Measurements from ENCODE around the gene PKHD1.

The PKHD1 gene

DNA sequence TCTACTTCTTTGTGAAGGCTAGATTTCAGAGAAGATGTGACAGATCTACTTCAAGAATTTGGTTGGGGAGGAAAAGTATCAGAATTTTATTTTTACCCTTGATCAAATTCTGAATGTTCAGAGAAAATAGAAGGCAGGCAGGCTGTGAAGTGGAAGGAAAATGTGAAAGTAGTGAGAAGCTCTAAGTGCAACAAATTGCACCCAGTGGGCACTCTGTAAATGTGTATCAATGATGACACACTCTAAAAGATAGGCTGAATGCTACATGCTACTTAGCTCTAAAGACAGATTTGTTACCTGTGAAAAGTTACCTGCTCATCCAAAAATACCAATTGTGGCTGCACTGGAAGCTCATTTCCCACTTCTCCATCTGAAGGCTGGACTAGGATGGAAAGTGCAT is 438.6 kb downstream of the PKHD1 start:
- H3K4me3 ChIP-seq (ENCODE audit: low read depth, low read length) = no peak overlapping the region

GRCh38 chr6:51648236-51648635 is 439.2 kb downstream of the PKHD1 start:
- H3K4me3 ChIP-seq (ENCODE audit: low read depth, low read length) = no peak overlapping the region

GRCh38 chr6:51644426-51644825 is 443.0 kb downstream of the PKHD1 start:
- H3K4me3 ChIP-seq (ENCODE audit: low read depth, low read length) = no peak overlapping the region

DNA sequence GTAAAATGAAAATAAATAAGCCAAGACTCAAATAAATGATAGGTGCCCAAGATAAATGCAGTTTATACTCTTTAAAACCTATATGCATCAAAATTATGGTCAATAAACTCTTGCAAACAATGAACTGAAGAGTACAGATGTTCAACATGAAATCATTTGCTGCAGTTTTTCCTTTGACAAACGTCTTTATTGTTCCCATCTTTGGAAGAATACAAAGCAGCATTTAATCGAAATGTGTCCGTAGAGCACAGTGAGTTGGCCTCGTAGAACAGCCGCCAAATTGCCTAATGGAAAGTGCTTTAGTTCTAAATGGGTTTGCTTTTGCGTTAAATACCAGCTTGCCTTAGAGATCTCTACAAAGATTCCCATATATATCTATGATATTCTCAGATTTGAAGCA is 447.4 kb downstream of the PKHD1 start:
- H3K4me3 ChIP-seq (ENCODE audit: low read depth, low read length) = no peak overlapping the region

DNA sequence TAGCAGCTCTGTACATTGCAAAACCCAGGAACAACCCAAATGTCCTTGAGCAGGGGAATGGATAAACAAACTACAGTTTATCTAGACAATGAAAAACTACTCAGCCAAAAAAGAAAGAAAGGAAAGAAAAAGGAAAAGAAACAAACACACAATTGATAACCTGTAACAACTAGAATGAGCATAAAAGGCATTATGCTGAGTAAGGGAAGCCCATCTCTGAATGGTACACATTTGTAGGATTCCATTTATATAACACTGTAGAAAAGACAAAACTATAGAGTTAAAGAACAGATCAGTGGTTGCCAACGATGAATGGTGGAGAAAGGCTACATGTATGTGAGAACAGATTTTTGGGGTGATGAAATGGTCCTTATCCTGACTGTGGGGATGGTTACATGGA is 454.0 kb downstream of the PKHD1 start:
- H3K4me3 ChIP-seq (ENCODE audit: low read depth, low read length) = no peak overlapping the region

GRCh38 chr6:51630011-51630410 is 457.4 kb downstream of the PKHD1 start:
- no peak overlapping the region for H3K4me3 ChIP-seq (ENCODE audit: low read depth, low read length)

DNA sequence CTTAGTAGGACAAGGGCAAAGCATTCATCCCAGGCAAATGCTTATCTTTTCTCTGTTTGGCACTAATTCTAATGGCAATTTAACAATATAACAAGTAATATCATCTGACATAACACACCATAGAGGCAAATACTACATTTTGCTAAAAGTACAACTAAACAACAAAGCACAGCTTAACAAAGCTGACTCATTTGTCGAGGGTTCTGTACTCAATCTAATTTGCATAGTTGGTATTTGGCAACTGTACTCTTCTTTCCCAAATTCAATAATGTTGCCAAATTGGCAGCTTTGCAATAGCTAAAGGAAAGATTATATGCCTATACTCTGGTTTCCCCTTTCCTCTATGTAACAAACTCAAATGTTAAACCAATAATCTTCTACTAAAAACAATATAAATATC is 461.0 kb downstream of the PKHD1 start:
- no peak overlapping the region for H3K4me3 ChIP-seq (ENCODE audit: low read depth, low read length)

GRCh38 chr6:51625566-51625965 is 461.8 kb downstream of the PKHD1 start:
- no peak overlapping the region for H3K4me3 ChIP-seq (ENCODE audit: low read depth, low read length)

GRCh38 chr6:51620971-51621370 is 466.4 kb downstream of the PKHD1 start:
- no peak overlapping the region for H3K4me3 ChIP-seq (ENCODE audit: low read depth, low read length)

GRCh38 chr6:51619042-51619799 is 468.2 kb downstream of the PKHD1 start:
- no peak overlapping the region for H3K4me3 ChIP-seq (ENCODE audit: low read depth, low read length)

DNA sequence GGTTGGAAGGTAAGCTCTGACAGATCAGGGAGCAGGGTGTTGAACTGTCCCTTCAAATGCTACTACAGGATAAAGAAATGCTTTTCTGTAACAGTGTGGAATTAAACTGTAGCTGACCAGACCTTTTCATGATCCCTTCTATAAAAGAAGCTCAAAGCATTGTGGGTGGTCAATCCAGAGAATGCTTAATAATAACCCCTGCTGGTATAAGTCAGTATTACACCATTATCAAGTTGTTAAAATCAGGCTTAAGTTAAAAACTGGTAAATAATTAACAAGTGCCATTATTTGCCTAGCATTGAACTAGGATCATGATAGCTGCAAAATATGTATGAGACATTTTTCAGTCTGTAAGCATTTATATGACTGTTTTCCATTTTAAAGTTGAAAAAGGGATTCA is 468.9 kb downstream of the PKHD1 start:
- no peak overlapping the region for H3K4me3 ChIP-seq (ENCODE audit: low read depth, low read length)

DNA sequence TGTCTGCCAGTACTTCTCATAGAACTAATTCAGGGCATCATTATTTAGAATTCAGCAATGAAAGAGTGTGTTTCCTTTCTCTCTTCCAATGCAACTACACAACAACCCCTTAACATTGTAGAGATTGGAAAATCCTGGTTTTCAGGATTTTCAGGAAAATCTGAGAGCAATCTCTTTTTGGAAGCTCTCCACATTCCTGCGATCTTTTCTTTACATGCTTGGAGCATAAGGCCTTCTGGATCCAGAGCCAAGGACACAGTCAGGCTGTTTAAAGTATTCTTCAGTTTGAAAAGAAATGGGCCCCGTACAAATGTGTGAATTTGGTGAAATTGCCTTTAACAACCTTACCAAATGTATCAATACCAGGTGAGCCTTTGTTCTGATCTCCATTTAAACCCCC is 469.7 kb downstream of the PKHD1 start:
- no peak overlapping the region for H3K4me3 ChIP-seq (ENCODE audit: low read depth, low read length)

- no peak overlapping the region for H3K4me3 ChIP-seq (ENCODE audit: low read depth, low read length)
These were observed 471.2 kb downstream of the PKHD1 start for GRCh38 chr6:51616243-51616642.

GRCh38 chr6:51614725-51615124 is 472.7 kb downstream of the PKHD1 start:
- no peak overlapping the region for H3K4me3 ChIP-seq (ENCODE audit: low read depth, low read length)

DNA sequence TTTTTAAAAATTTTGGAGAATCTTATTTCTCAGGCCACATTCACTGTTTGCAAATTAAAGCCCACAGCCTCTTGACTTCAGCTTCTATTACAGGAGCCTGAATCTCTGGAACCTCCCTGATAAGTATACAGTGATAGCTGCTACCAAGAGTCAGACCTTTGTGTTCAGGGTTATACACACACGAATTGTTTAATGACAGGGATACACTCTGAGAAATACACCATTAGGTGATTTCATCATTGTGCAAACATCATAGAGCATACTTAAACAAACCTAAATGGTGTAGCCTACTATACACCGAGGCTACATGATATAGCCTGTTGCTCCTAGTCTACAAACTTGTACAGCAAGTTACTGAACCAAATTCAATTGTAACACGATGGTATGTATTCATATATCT is 473.9 kb downstream of the PKHD1 start:
- no peak overlapping the region for H3K4me3 ChIP-seq (ENCODE audit: low read depth, low read length)

GRCh38 chr6:51608932-51609331 is 478.5 kb downstream of the PKHD1 start:
- no peak overlapping the region for H3K4me3 ChIP-seq (ENCODE audit: low read depth, low read length)

GRCh38 chr6:51608383-51608782 is 479.0 kb downstream of the PKHD1 start:
- H3K4me3 ChIP-seq (ENCODE audit: low read depth, low read length) = no peak overlapping the region

DNA sequence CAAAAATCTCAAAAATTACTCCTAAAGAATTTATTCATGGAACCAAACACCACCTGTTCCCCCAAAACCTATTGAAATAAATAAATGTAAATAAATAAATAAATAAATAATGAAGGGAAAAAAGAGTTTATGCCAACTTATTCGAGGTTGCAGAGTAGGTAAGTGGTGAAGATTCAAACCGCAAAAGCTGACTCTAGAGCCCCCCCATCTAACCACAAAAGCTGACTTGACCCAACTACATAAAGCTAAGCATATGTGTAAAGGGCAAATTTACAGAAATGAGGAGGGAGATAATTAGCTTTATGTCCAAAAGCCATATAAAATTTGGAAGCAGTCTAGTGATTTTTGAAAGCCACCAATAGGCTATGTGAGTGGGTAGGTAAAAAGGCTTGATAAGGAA is 486.9 kb downstream of the PKHD1 start:
- H3K4me3 ChIP-seq (ENCODE audit: low read depth, low read length) = no peak overlapping the region

GRCh38 chr6:51598171-51598570 is 489.2 kb downstream of the PKHD1 start:
- no peak overlapping the region for H3K4me3 ChIP-seq (ENCODE audit: low read depth, low read length)

GRCh38 chr6:51594981-51595380 is 492.4 kb downstream of the PKHD1 start:
- H3K4me3 ChIP-seq (ENCODE audit: low read depth, low read length) = no peak overlapping the region

- no peak overlapping the region for H3K4me3 ChIP-seq (ENCODE audit: low read depth, low read length)
These were observed 502.1 kb downstream of the PKHD1 start for GRCh38 chr6:51585264-51585663.

- no peak overlapping the region for H3K4me3 ChIP-seq (ENCODE audit: low read depth, low read length)
These were observed 503.2 kb downstream of the PKHD1 start for GRCh38 chr6:51584163-51584562.

GRCh38 chr6:51578994-51579393 is 508.4 kb downstream of the PKHD1 start:
- H3K4me3 ChIP-seq (ENCODE audit: low read depth, low read length) = no peak overlapping the region
